H54 (cell line): ENCODE results near the gene NDUFB7.
"Not testable (repeated sequence)": the region's sequence is repeated elsewhere in the genome, so short reads cannot be mapped to it uniquely, and the experiment has no call there.

ENCODE experiments used
- DNase-seq: peaks from one replicate; pipeline ENCODE4 v3.0.0; 2011; ENCODE audit warnings: low spot score, mixed read lengths; ENCODE audit not compliant: insufficient read length
- FAIRE-seq: peaks from 3 replicates; lab custom pipeline; 2011; peaks lifted over from hg19 to GRCh38; lab: Jason Lieb, UNC
- POLR2A ChIP-seq: IDR thresholded peaks from 2 replicates; pipeline ENCODE4 v1.6.1; 2011; ENCODE audit warnings: low read depth, mild to moderate bottlenecking, low read length

NDUFB7 gene

DNA sequence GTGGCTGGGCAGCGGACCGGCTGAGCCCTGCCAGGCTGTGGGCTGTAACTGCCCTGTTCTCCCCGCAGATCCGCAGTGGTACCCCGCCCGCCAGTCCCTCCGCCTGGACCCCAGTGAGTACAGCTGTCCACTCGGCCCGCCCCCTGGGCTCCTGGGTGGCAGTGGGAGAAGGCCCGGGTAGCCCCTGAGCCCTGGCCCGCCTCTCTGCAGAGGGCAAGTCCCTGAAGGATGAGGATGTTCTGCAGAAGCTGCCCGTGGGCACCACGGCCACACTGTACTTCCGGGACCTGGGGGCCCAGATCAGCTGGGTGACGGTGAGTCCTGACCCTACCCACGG is 8.3 kb downstream of the NDUFB7 start:
- DNase-seq (no peak), FAIRE-seq (no peak)
- TF ChIP-seq POLR2A, result no peak

DNA sequence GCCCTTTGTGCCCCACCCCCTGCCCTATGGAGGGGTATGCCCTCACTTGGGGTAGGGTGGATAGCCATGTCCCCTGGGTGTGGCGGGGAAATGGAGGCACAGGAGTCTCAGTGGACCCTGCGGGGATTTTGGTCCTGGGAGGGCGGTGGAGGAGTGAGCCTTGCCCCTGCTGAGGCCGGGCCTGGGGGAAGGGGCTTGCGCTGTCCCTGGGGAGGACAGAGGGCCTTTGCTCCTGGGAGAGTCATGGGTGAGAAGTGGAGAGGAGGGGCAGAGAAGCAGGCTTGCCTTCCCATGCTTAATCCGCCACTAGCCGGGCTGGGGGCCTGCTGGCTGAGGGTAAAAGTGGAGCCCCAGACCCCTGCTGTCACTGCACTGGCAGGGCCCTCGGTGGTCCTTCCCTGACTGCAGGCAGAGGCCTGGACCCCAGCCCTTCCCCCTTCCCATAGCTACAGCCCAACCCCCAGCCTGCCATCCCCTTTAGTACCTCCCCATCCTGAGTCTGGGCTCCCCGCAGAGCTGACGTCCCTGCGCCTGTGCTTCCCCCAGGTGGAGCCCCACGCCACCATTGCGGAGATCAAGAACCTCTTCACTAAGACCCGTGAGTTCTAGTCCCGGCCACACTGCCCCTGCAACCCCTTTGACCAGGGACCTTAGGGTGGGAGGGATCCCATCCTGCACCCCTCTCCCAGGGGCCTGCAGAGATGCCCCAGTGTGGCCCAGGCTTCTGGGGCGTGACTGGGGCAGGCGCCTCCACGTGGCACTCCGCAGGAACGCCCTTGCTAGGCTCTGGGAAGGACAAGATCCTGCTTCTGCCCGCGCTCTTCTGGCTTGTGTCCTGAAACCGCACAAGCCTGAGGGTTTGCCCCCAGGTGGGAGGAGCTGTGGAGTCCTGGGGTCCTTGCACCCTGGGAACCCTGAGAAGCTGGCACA is 8.9 kb downstream of the NDUFB7 start:
- DNase-seq, result no peak
- no peak for FAIRE-seq
- no peak for TF ChIP-seq POLR2A

DNA sequence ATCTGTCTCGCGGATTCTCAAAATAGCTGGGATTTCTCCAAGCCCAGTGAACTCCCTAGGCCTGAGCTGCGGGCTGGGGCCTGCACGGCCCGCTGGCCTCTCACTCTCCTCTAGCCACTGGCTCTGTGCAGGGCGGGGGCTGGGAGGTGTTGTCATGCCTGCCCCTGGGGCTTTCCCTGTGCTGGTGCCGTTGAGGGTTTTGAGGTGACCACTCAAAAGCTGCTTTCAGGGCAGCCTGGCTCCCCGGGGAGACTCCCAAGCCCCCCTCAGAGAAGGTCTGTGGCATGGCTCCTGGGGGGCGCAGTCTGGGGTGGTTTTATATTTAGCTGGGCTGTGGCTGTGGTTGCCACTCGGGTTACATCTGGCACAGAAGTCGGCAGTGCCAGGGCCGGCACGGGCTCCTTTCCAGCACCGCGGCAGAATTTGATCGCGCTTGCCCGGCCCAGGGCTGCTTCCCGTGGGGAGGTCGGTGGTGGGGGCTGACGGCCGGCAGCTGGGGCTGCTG is 10.0 kb downstream of the NDUFB7 start:
- no peak for FAIRE-seq
- TF ChIP-seq POLR2A, result no peak
- no peak for DNase-seq

DNA sequence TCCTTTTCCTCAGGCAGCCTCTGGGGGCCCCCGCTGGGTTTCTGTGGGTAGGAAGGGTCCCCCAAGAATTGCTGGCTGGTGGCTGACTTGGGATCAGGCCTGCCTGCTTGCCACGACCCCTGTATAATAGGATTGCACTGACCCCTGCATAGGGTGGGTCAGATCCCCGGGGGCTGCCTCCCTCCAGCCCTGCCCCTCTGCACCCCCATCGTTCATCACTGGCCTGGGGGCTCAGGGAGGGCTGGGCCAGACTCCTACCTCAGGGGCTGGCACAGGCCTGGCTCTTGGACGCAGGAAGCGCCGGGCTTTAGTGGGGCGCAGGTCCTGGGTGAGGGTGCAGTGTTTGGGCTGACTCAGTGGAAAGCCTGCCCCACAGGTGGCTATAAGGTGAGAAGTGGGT is 10.6 kb downstream of the NDUFB7 start:
- no peak for FAIRE-seq
- TF ChIP-seq POLR2A, result no peak
- no peak for DNase-seq

DNA sequence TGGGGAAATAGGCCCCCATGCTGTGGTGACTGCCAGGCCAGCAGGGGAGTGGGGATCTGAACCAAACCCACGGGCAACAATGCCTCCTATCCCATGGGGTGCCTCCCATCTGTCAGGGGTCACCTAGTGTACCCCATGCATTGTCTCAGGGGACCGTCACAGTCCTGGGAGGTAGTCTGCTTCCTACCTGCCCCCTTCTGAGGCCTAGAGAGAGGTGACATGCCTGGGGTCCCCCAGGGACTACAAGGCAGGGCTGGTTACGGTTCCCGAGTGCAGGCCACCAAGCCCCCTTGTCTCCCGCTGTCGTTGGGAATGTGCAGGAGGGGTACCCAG is 11.1 kb downstream of the NDUFB7 start:
- FAIRE-seq, result no peak
- DNase-seq, result no peak
- TF ChIP-seq POLR2A, result no peak

DNA sequence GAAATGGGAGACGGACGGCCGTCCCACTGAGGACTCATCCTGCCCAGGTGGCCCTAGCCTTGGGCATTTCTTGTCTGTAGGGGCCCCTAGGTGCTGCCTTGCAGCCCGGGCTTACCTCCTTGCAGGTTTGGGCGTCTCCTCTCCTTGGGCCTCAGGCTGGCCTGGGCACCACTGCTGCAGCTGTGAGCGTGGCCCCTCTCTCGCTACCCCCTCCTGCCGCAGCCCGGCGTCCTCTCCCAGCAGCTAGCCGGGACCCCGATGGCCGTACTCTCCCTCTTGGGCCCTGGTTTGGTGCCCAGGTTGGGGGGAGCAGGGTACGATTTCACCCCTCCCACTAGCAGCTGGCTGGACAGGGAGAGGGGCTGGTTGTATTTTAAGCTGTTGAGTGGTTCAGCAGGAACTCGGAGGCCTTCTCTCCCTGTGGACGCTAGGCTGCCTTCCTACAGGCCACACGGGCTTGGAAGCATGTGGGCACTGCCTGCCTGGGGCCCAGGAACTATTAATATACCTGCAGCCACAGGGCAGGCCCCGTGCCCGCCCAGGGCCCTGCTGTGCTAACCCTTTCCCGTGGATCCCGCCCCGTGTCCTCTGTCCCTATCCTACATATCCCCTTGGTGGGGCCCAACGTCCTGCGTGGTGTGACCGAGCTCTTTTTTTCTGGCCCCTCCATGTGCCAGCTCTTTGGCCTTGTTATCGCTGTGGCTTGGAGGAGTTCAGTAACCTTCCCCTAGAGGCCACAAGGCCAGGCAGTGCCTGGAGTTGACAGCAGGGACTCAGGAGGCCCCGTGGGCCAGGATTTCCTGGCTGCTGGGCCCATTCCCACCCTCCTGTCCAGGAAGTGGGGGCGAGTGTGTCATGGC is 11.7 kb downstream of the NDUFB7 start:
- TF ChIP-seq POLR2A, result no peak
- no peak for FAIRE-seq
- no peak for DNase-seq

DNA sequence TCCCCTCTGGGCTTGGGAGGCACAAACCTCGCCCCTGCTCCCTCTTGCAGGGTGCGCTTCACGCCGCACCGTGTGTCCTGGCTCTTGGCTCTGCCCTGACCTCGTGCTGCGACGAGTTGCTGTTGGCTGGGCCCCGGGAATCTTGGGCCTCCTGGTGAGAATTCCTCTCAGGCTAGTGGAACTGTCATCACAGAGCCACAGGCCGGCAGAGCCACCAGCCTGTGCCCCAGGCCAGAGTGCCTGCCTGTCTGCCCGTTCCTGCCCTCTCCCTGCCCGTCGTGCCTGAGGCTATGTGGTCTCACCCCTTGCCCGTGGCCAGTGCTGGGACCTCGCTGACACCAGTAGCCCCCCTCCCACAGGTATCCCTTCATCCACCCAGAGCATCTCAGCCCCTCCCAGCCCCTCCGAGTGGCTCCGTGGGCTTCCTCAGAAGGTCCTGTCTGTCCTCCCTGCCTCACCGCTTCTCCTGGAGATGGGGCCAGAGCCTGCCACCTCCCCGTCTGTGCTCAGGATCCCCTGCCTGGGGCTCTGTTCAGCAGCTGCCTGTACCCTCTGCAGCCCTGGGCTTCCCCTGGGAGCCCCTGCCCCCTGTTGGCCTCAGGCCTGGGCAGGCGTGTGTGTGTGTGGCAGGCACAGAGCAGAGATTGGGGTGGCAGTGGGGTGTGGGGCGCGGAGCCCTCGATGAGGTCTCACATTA is 13.3 kb downstream of the NDUFB7 start:
- FAIRE-seq (no peak), DNase-seq (no peak)
- TF ChIP-seq POLR2A, result no peak

DNA sequence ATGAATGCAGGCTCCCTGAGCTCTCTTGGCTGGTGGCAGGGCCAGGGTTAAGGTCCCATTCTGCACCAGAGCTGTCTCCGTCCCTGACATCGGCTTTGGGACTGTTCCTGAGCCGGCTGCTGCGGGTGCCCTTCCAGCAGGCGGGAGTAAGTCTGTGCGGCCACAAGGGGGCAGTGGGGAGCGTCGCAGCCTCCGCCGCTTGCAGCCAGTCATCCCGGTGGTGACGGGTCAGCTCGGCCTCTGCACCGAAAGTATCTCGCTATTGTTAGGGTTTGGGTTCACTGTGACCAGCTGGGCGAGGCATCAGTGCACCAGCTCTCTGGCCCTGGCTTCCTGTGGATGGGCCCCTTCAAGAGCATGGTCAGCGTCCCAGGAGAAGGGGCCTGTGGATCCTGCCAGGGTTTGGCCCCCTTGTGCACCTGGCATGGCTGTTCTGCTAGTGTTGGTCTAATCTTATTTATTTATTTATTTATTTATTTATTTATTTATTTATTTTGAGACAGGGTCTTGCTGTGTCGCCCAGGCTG is 15.1 kb downstream of the NDUFB7 start:
- DNase-seq, result peak; percentile 81
- TF ChIP-seq POLR2A, result no peak
- no peak for FAIRE-seq

DNA sequence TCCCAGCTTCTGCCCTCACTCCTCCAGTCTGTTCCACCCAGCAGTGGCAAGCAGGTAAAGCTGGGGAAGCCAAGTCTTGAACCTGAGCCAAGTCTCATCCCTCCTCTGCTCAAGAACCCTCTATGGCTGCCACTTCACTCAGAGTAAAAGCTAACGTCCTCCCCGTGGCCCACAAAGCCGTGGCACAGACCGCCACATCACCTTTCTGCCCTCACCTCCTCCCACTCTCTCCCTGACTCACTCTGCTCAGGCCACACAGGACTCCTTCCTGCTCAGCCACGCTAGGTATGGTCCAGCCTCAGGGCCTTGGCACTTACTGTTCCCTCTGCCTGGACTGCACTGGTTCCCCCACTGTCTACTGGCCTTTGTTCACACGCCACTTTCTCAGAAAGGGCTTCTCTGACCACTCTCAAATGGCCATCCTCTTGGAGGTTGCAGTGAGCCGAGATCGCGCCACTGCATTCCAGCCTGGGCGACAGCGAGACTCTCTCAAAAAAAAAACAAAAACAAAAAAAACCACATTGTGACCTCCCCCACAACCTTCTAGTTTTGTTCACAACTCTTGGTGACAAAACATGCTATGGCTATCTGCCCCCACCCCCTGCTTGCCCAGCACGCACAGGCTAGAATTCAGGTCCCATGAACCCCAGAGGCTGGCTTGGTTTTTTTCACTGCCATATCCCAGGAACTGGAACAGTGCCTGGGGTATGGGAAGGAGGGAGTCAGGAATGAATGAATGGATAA is 15.8 kb downstream of the NDUFB7 start:
- TF ChIP-seq POLR2A, result no peak
- DNase-seq, result peak; percentile 68
- no peak for FAIRE-seq

DNA sequence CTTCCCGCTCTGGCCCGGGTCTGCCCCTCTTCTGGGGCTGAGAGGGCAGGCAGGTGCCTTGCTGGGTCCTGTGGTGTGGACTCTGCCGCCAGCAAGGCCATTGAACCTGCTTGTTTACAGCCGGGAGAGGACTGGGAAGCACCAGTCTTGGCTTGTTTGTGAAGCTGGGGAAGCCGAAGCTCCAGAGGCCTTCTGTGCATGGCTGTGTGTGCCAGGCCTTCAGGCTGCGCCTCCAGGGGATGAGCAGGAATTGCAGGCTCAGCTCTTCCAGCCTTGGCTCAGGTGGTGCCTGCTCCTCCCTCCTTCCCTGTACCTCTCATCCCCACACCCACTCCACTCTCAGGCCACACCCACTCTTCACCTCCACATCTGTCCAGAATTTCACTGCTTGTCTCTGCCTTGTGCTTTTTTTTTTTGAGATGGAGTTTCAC is 17.5 kb downstream of the NDUFB7 start:
- DNase-seq (no peak), FAIRE-seq (no peak)
- no peak for TF ChIP-seq POLR2A

DNA sequence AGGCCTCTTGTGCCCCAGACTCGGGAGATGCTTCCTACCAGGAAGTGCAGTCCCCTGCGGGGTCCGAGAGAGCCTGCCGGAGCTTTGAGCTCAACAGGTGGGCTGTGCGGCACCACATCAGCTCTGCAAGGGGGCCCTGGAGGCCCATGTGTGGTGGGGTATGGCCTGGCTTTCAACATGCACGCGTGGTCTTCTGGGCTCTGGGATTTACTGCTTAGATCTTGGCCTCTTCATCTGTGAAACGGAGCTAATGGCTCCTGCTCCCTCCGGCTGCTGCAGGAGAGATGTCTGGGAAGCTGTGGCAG is 18.0 kb downstream of the NDUFB7 start:
- TF ChIP-seq POLR2A, result no peak
- DNase-seq (no peak), FAIRE-seq (no peak)

DNA sequence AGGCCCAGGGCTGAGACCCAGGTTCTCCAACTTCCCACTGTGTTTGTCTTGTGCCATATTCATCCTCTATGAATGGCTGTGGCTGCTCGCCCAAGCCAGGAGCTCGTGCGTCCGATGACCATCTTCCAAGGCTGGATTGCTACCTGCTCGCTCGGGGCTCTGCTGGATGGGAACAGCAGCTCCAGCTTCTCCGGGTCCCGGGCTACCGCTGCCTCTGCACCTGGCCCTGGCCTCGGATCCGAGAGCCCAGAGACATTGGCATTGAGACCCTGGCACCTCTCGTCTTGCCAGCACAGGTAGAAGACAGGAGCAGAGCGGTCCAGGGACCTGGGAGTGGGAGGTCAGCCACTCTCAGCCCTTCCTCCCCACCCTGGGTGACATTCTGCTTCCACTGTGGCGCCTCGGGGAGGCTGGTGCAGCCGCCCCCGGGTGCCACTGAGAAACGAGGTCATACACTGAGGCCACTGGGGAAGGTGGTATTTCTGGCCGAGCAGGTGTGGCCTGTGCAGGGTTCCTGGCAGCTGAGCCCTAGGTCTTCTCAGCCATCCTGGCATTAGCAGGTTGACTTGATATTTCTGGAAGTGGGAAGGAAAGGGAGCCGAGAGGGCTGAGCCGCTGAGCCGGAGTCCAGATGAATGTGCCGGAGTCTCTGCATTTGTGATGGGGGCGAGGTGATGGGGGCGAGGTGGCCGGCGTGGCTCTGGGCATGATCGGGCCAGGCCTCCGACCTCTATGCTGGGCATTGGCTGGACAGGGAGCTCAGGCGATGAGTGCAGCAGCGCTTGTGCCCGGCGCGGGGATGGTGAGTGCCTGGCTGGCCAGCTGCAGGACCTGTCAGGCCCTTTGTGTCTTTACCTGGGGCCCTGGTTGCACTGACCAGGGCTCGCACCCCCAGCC is 18.6 kb downstream of the NDUFB7 start:
- DNase-seq (no peak), FAIRE-seq (no peak)
- no peak for TF ChIP-seq POLR2A

DNA sequence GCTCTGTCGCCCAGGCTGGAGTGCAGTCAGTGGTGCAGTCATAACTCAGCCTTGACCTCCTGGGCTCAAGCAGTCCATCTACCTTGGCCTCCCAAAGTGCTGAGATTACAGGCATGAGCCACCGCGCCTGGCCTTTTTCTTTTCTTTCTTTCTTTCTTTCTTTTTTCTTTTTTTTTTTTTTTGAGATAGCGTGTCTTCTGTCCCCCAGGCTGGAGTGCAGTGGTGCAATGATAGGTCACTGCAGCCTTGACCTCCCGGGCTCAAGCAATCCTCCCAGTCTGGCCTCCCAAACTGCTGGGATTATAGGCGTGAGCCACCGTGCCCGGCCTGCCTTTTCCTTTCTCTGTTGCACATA is 19.9 kb downstream of the NDUFB7 start:
- FAIRE-seq, result not testable (repeated sequence)

DNA sequence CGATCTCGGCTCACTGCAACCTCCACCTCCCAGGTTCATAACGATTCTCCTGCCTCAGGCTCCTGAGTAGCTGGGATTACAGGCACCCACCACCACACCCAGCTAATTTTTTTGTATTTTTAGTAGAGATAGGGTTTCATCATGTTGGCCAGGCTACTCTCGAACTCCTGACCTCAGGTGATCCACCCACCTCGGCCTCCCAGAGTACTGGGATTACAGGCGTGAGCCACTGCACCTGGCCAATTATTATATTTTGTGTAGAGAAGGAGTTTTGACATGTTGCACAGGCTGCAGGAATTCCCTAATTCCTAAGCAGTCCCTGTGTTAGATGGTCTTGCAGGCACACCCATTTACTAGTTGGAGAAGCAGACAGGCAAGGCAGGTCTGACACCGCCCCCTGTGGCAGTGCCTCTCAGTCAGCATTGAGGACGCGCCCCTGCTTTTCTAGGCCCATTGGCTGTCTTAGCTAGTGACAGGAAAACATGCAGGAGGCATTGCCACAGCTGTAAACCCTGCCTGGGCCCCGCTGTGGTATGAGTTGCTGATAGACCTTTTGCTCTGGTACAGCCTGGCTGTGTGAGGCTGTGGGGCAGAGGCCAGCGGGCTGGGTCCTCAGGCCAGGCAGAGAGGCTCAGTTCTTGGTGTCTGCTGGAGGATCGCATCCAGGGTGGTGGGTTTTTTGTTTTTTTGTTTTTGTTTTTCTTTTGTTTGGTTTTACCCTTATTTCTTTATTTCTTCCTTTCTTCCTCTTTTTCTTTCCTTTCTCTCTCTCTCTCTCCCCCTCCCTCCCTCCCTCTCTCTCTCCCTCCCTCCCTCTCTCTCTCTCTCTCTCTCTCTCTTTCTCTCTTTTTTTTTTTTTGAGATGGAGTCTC is 20.5 kb downstream of the NDUFB7 start:
- not testable (repeated sequence) for FAIRE-seq, DNase-seq

More for the DNA sequence above, 19.9 kb downstream of the NDUFB7 start:
- not testable (repeated sequence) for DNase-seq
